ENCODE data around the gene CRYL1. TPM values are rescaled to one million over a fixed set of nuclear protein-coding genes. Genes with fewer than 3 reads are reported as not detected.

The CRYL1 gene
- total and polyA plus RNA-seq, 2 of the 13 experiments (the other 11 are each of a cell fraction or from before 2014, with no cell fraction given): 57.2 to 115 TPM

- TF ChIP-seq, protein P1, sequence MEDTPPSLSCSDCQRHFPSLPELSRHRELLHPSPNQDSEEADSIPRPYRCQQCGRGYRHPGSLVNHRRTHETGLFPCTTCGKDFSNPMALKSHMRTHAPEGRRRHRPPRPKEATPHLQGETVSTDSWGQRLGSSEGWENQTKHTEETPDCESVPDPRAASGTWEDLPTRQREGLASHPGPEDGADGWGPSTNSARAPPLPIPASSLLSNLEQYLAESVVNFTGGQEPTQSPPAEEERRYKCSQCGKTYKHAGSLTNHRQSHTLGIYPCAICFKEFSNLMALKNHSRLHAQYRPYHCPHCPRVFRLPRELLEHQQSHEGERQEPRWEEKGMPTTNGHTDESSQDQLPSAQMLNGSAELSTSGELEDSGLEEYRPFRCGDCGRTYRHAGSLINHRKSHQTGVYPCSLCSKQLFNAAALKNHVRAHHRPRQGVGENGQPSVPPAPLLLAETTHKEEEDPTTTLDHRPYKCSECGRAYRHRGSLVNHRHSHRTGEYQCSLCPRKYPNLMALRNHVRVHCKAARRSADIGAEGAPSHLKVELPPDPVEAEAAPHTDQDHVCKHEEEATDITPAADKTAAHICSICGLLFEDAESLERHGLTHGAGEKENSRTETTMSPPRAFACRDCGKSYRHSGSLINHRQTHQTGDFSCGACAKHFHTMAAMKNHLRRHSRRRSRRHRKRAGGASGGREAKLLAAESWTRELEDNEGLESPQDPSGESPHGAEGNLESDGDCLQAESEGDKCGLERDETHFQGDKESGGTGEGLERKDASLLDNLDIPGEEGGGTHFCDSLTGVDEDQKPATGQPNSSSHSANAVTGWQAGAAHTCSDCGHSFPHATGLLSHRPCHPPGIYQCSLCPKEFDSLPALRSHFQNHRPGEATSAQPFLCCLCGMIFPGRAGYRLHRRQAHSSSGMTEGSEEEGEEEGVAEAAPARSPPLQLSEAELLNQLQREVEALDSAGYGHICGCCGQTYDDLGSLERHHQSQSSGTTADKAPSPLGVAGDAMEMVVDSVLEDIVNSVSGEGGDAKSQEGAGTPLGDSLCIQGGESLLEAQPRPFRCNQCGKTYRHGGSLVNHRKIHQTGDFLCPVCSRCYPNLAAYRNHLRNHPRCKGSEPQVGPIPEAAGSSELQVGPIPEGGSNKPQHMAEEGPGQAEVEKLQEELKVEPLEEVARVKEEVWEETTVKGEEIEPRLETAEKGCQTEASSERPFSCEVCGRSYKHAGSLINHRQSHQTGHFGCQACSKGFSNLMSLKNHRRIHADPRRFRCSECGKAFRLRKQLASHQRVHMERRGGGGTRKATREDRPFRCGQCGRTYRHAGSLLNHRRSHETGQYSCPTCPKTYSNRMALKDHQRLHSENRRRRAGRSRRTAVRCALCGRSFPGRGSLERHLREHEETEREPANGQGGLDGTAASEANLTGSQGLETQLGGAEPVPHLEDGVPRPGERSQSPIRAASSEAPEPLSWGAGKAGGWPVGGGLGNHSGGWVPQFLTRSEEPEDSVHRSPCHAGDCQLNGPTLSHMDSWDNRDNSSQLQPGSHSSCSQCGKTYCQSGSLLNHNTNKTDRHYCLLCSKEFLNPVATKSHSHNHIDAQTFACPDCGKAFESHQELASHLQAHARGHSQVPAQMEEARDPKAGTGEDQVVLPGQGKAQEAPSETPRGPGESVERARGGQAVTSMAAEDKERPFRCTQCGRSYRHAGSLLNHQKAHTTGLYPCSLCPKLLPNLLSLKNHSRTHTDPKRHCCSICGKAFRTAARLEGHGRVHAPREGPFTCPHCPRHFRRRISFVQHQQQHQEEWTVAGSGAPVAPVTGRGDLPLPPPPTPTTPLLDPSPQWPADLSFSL (CRISPR knock-in tag; IDR thresholded peaks at IDR 0.05): no peak
- TF ChIP-seq NCOA5 (CRISPR knock-in tag; IDR thresholded peaks at IDR 0.05) (no peak), TSC22D2 (CRISPR knock-in tag; IDR thresholded peaks at IDR 0.05; ENCODE audit: borderline replicate concordance) (no peak), MAFK (conservative IDR thresholded peaks at IDR 0.05 in 1 of 2, IDR thresholded peaks at IDR 0.05 in 1 of 2; ENCODE audit: low read length in 2 of 2) (no peak), PAX8 (CRISPR knock-in tag; IDR thresholded peaks at IDR 0.05; ENCODE audit: borderline replicate concordance) (no peak), KLF13 (CRISPR knock-in tag; IDR thresholded peaks at IDR 0.05) (no peak), PCBP1 (IDR thresholded peaks at IDR 0.05; ENCODE audit: borderline replicate concordance, low read depth, low read length) (no peak), ZNF577 (CRISPR knock-in tag; IDR thresholded peaks at IDR 0.05; ENCODE audit: borderline replicate concordance, low read depth) (no peak), ZNF430 (CRISPR knock-in tag; IDR thresholded peaks at IDR 0.05) (no peak), ZNF143 (CRISPR knock-in tag; IDR thresholded peaks at IDR 0.05) (no peak), TOPORS (CRISPR knock-in tag; IDR thresholded peaks at IDR 0.05) (peak; percentile 92; the same call in 1 of the 2 replicates), MTF1 (CRISPR knock-in tag; IDR thresholded peaks at IDR 0.05) (no peak), ZNF510 (CRISPR knock-in tag; IDR thresholded peaks at IDR 0.05; ENCODE audit: low read depth) (no peak), ZNF775 (CRISPR knock-in tag; IDR thresholded peaks at IDR 0.05; ENCODE audit: borderline replicate concordance) (no peak), ZNF44 (CRISPR knock-in tag; IDR thresholded peaks at IDR 0.05) (no peak), ZFP36 (IDR thresholded peaks at IDR 0.05; ENCODE audit: borderline replicate concordance, low read depth, low read length, partially characterized antibody) (no peak), ZNF367 (CRISPR knock-in tag; IDR thresholded peaks at IDR 0.05; ENCODE audit: borderline replicate concordance) (no peak), ZNF75D (CRISPR knock-in tag; IDR thresholded peaks at IDR 0.05; ENCODE audit: borderline replicate concordance) (no peak), IKZF1 (IDR thresholded peaks at IDR 0.05) (no peak), ZNF569 (CRISPR knock-in tag; IDR thresholded peaks at IDR 0.05; ENCODE audit: borderline replicate concordance) (no peak), RXRA (CRISPR knock-in tag; IDR thresholded peaks at IDR 0.05) (peak; percentile 32; the same call in 1 of the 2 replicates), ZNF124 (CRISPR knock-in tag; IDR thresholded peaks at IDR 0.05) (no peak), KMT2A (CRISPR knock-in tag; IDR thresholded peaks at IDR 0.05) (no peak), NR1H2 (CRISPR knock-in tag; IDR thresholded peaks at IDR 0.05; ENCODE audit: borderline replicate concordance, low read depth) (no peak)
- TF ChIP-seq, protein P2, sequence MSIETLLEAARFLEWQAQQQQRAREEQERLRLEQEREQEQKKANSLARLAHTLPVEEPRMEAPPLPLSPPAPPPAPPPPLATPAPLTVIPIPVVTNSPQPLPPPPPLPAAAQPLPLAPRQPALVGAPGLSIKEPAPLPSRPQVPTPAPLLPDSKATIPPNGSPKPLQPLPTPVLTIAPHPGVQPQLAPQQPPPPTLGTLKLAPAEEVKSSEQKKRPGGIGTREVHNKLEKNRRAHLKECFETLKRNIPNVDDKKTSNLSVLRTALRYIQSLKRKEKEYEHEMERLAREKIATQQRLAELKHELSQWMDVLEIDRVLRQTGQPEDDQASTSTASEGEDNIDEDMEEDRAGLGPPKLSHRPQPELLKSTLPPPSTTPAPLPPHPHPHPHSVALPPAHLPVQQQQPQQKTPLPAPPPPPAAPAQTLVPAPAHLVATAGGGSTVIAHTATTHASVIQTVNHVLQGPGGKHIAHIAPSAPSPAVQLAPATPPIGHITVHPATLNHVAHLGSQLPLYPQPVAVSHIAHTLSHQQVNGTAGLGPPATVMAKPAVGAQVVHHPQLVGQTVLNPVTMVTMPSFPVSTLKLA (IDR thresholded peaks at IDR 0.05): no peak
Measured at GRCh38 chr13:20534038-20534608, 8.5 kb upstream of the CRYL1 start (continued).

Data from HepG2 (cell line).